ENCODE data around the gene B4GALT4. TPM values are rescaled to one million over a fixed set of nuclear protein-coding genes. Genes with fewer than 3 reads are reported as not detected.
"Not testable (repeated sequence)": the region's sequence is repeated elsewhere in the genome, so short reads cannot be mapped to it uniquely, and the experiment has no call there.

Gene B4GALT4
- total RNA-seq, 2 donors from 2014 or later, result 19.0 to 19.7 TPM

DNA sequence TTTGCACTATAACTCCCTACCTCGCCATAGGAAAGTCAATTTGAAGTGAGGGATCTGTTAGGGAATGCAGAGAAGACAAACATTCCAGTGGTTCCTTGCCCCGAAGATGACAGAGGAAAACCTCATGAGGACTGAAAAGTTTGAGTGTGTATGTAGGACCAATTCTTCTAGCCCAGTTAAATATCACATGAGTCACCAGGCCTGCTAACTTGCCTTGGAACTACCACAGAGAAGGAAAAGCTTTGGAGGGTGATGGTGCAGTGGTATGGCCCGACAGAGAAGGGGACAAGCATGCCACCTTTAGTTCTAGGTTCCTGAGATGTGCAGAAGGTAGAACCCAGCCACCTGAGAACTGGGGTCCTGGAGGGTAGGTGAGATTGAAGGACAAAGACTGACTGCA lies 69.9 kb downstream of the B4GALT4 start:
- DNase-seq (ENCODE audit: low spot score), result no peak
- intact Hi-C loops (cut with DNase I), result no loop called here

DNA sequence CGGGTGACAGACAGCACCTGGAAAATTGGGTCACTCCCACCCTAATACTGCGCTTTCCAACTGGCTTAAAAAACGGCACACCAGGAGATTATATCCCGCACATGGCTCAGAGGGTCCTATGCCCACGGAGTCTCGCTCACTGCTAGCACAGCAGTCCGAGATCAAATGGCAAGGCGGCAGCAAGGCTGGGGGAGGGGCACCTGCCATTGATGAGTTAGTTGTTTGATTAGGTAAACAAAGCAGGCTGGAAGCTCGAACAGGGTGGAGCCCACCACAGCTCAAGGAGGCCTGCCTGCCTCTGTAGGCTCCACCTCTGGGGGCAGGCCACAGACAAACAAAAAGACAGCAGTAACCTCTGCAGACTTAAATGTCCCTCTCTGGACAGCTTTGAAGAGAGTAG lies 75.9 kb downstream of the B4GALT4 start:
- DNase-seq (ENCODE audit: low spot score), result not testable (repeated sequence)

More for the DNA sequence above, 75.9 kb downstream of the B4GALT4 start:
- intact Hi-C loops (cut with DNase I), result not testable (repeated sequence)

Other genes starting within 250 kb of the B4GALT4 start
- under 1 TPM; 0.46 to 0.57 TPM for gene IGSF11, start 206.0 kb downstream of the B4GALT4 start, total RNA-seq
- gene TEX55, start 94.7 kb downstream of the B4GALT4 start, total RNA-seq, result not detected
- gene UPK1B, start 67.3 kb downstream of the B4GALT4 start, total RNA-seq, result not detected
- gene ARHGAP31, start 53.5 kb upstream of the B4GALT4 start, total RNA-seq, result 10 to 100 TPM; 26.5 to 26.9 TPM
- 10 to 100 TPM; 34.3 to 36.7 TPM for gene TMEM39A, start 222.7 kb upstream of the B4GALT4 start, total RNA-seq
- 10 to 100 TPM; 14.2 to 20.0 TPM for gene POGLUT1, start 228.1 kb upstream of the B4GALT4 start, total RNA-seq